HepG2 (cell line): ENCODE data around the gene LRRC4C. TPM values are rescaled to one million over a fixed set of nuclear protein-coding genes. Genes with fewer than 3 reads are reported as not detected.

Experiments used
- ATF1 ChIP-seq: IDR thresholded peaks from 2 replicates; pipeline ENCODE4 v1.6.1; 2016; ENCODE audit warnings: mild to moderate bottlenecking, control low read depth
- CREBL2 ChIP-seq: sonication (generic); formaldehyde crosslinking; IDR thresholded peaks from 2 replicates; pipeline ENCODE4 v1.8.1; 2023; ENCODE audit warnings: missing genetic modification reagents, mild to moderate bottlenecking, borderline replicate concordance
- GPN1 ChIP-seq: sonication (generic); formaldehyde crosslinking; IDR thresholded peaks from 2 replicates; pipeline ENCODE4 v1.5.1; 2020; ENCODE audit warnings: missing genetic modification reagents, borderline replicate concordance
- MXI1 ChIP-seq: IDR thresholded peaks from 3 replicates; pipeline ENCODE4 v1.6.1; 2012; ENCODE audit warnings: low read depth, low read length, inconsistent platforms, borderline replicate concordance
- ZNF142 ChIP-seq: sonication (generic); formaldehyde crosslinking; IDR thresholded peaks from 2 replicates; pipeline ENCODE4 v1.4.0; 2020; ENCODE audit warnings: missing genetic modification reagents
- ZNF343 ChIP-seq: sonication (generic); formaldehyde crosslinking; IDR thresholded peaks from 2 replicates; pipeline ENCODE4 v1.4.0; 2020; ENCODE audit warnings: mild to moderate bottlenecking, missing genetic modification reagents
- ZNF510 ChIP-seq: sonication (generic); formaldehyde crosslinking; IDR thresholded peaks from 2 replicates; pipeline ENCODE4 v1.4.0; 2020; ENCODE audit warnings: low read depth, mild to moderate bottlenecking, missing genetic modification reagents
- polyA plus RNA-seq, 8 experiments: library from polyadenylated mRNA; depleted of rRNA in 3 of 8; stranded (reverse) in 7 of 8; unstranded in 1 of 8; fragments of >200 nt; fragmentation: Illumina TruSeq in 4 of 8; extraction: Trizol in 4 of 8; gene quantifications; 2 replicates each; pipeline versions ENCODE4 v1.2.1 to v1.2.3, GENCODE V29; 2011 to 2016; ENCODE audit warnings: low read depth in 4 of 8, missing spikeins in 1 of 8, mixed read lengths in 1 of 8; ENCODE audit not compliant: insufficient read depth in 1 of 8
- total RNA-seq, 5 experiments: library from RNA; depleted of rRNA; stranded (reverse); fragments of >200 nt; fragmentation: Illumina TruSeq; extraction: Trizol; gene quantifications; 2 replicates each; pipeline ENCODE4 v1.2.3, GENCODE V29; 2016; ENCODE audit warnings: low read depth in 1 of 5
- TF ChIP-seq, protein P1 (sequence below): sonication (generic); formaldehyde crosslinking; IDR thresholded peaks from 2 replicates; pipeline ENCODE4 v1.4.0; 2020; ENCODE audit warnings: missing genetic modification reagents

The LRRC4C gene
- total and polyA plus RNA-seq, 2 of the 13 experiments (the other 11 are each of a cell fraction or from before 2014, with no cell fraction given): not detected

DNA sequence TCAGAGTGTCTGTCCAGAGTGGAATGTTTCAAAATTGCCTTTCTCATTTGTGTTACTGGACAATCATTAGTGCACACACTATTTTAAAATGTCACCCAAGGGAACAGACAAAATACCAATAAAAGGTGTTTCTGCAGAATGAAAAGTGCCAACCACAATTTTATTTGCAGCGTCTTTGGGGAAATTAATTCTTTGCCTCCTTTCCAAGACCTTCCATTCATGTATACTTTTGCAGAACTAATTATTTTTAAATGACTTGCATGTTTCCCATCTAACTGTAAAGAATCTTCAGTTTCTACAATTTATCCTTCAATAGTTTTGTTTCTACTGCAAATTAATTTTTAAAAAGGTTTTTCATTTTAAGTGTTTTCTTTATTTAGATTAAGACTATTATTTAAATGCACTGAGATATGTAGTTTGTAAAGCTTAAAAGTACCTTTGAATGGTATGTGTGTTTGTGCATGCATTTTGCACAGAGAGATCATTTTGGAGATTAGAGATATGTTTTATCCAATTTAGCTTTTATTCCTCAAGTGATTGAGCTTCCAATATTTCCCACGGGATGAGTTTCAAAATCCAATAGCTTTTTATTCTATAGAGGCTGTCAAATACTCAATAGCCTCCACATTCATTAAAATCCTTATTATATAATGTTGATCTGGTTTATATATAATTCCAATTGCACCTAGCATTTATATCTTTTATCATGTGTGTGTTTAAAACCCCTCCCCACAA is 1235.7 kb downstream of the LRRC4C start (continued):
- TF ChIP-seq, protein P1, sequence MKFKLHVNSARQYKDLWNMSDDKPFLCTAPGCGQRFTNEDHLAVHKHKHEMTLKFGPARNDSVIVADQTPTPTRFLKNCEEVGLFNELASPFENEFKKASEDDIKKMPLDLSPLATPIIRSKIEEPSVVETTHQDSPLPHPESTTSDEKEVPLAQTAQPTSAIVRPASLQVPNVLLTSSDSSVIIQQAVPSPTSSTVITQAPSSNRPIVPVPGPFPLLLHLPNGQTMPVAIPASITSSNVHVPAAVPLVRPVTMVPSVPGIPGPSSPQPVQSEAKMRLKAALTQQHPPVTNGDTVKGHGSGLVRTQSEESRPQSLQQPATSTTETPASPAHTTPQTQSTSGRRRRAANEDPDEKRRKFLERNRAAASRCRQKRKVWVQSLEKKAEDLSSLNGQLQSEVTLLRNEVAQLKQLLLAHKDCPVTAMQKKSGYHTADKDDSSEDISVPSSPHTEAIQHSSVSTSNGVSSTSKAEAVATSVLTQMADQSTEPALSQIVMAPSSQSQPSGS (CRISPR knock-in tag): no peak
- no peak for TF ChIP-seq ZNF510 (CRISPR knock-in tag)
- no peak for TF ChIP-seq ATF1 (CRISPR knock-in tag)
- TF ChIP-seq MXI1: no peak
- TF ChIP-seq GPN1 (CRISPR knock-in tag): no peak
- no peak for TF ChIP-seq ZNF343 (CRISPR knock-in tag)
- no peak for TF ChIP-seq ZNF142
- no peak for TF ChIP-seq CREBL2 (CRISPR knock-in tag)
